Esophagus squamous epithelium (tissue), 4 donors: ENCODE results near the gene ECEL1.

Experiments
- CTCF ChIP-seq, 6 experiments: fragments of 450-650 bp in 4 of 6; fragments of 200-600 bp in 2 of 6; sonication (generic) in 2 of 6; IDR thresholded peaks; one replicate each; pipeline ENCODE4 v1.5.1; 2016 to 2019; ENCODE audit warnings: antibody characterized with exemption in 6 of 6, mild to moderate bottlenecking in 4 of 6, moderate library complexity in 4 of 6
- POLR2A ChIP-seq, 4 donors: fragments of 450-650 bp; IDR thresholded peaks; one replicate each; pipeline ENCODE4 v1.6.1; 2017; ENCODE audit warnings: antibody characterized with exemption in 4 of 4, mild to moderate bottlenecking in 4 of 4, moderate library complexity in 3 of 4

GRCh38 chr2:232456296-232457120 lies 31.1 kb downstream of the ECEL1 start:
- TF ChIP-seq CTCF (IDR thresholded peaks at IDR 0.05): no peak
- no peak for TF ChIP-seq POLR2A (IDR thresholded peaks at IDR 0.05)
